Dermis blood vessel endothelial cell (primary cell): ENCODE results near the gene ISCU. TPM values are rescaled to one million over a fixed set of nuclear protein-coding genes. Genes with fewer than 3 reads are reported as not detected.
A peak's percentile ranks its signal among the peaks of the same experiment; 100 is the strongest.
"Not testable (repeated sequence)": the region's sequence is repeated elsewhere in the genome, so short reads cannot be mapped to it uniquely, and the experiment has no call there.

Source experiments
- DNase-seq: peaks from one replicate; pipeline ENCODE4 v3.0.0; 2010
- total RNA-seq: library from RNA; depleted of rRNA; stranded (reverse); fragments of >200 nt; gene quantifications from 2 replicates; pipeline ENCODE4 v1.2.3, GENCODE V29; 2014

The ISCU gene
- total RNA-seq, 1 donor from 2014 or later: 96.5 TPM

- DNase-seq: no peak
Measured at GRCh38 chr12:108605690-108606406, 43.5 kb downstream of the ISCU start.

DNA sequence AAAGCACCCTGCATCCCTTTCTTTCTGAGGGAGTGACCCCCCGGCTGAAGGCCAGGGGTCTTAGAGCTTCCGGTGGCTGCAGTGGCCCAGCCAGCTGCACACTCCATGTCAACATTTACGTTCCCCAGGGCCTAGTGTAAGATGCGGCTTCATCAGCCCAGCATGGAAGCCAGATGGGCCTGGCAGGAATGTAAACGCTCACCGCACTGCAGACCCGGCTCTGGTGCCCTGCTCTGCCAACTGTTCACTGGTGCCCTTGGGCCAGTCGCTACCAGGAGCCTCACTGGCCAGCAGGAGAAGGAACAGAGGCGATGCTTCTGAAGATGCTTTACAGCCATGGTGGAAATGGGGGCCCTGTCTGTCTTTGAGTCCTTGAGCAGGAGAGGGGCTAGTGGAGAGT is 44.1 kb downstream of the ISCU start:
- DNase-seq: no peak

DNA sequence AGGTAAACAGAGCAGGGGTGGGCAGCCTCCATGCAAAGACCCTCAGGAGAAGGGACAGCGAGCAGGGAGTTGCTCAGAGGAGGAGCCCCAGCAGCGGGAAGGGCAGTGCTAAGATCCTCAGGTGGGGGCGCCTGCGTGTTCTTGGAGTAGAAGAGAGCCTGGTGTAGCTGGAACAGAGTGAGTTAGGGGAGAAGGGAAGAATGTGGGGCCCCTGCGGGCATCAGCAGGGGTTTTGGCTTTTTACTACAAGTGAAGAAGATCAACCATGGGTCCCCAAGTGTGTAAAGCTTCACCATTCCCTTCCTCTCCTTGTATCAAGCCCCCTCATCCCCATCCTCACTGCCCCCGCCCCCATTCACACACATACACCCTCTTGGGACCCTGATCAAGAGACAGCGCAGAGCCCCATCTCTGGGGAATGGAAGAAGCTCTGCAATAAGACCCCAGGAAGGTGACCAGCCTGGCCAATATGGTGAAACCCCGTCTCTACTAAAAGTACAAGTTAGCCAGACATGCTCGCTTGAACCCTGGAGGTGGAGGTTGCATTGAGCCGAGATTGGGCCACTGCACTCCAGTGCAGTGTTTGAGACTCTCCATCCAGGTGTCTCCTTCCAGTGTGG is 45.7 kb downstream of the ISCU start:
- no peak for DNase-seq

DNA sequence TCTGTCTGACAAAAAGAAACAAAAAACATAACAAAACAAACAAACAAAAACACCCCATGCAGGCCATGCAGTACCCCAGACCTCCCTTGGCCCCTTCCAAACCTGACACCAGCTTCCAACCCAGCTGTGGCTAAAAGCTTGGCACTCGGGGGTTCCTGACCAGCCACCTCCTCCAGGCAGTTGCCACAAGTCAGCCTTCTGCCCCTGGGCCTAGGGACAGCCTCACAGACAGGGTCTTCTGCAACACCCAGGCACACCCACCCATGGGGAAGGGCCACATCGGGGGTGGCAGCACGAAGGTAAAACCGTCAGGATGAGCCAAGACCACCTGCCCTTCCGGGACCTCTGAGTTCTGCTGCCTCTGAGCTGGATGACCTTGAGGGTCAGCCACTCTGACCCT is 46.2 kb downstream of the ISCU start:
- no peak for DNase-seq

DNA sequence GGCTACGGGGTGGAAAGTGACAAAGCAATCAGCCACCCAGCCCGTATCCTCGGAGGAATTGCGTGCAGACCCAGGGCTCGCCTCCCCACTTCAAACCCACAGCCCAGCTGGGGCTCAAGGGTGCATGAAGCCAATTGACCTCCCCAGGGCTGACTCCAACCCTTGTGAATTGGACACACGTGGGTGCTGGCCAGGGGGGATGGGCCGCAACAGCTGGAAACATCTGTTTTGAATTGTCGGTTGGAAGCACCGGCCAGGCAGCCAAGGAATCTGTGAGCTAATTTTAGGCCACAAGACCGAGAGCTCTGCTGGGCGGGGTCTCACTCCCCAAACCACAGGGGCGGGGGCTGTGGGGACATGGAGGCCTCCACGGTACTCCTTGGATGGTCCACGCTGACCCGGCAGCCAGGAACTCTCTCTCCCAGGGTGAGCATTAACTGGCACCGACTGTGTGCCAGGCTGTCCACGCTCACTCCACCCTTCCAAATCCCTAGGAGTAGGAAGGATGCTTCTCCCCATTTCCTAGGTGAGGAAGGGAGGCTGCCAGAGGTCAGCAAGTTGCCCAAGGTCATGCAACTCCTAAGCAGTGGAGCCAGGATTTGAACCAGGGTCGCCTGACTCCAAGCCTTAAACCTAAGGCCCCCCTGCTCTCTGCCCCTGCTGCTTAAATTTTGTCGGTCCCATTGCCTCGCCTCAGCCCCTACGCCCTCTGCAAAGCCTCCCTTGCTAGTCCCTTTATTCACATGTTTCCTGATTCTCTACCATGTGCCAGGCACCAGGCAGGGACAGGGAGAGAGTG is 47.3 kb downstream of the ISCU start:
- no peak for DNase-seq

DNA sequence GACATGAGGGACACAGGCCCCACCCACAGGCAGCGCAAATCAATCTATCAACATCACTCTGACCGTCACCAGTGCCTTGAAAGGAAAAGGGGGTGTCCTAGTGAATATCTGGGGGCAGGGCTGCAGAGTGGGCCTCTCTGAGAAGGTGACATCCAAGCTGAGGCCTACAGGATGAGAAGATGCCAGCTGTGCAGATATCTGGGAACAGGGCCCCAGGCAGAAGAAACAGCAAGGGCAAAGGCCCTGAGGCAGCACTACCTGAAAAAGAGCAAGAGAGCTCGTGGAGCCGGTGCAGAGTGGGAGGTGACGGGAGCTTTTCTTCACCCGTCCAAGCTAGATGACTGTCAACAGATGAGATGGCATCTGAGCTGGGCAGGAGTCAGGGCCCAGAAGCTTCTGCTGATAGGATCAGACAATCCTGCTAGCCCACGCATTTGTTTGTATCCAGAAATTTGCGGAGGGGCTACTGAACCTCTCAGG is 48.0 kb downstream of the ISCU start:
- DNase-seq: no peak

DNA sequence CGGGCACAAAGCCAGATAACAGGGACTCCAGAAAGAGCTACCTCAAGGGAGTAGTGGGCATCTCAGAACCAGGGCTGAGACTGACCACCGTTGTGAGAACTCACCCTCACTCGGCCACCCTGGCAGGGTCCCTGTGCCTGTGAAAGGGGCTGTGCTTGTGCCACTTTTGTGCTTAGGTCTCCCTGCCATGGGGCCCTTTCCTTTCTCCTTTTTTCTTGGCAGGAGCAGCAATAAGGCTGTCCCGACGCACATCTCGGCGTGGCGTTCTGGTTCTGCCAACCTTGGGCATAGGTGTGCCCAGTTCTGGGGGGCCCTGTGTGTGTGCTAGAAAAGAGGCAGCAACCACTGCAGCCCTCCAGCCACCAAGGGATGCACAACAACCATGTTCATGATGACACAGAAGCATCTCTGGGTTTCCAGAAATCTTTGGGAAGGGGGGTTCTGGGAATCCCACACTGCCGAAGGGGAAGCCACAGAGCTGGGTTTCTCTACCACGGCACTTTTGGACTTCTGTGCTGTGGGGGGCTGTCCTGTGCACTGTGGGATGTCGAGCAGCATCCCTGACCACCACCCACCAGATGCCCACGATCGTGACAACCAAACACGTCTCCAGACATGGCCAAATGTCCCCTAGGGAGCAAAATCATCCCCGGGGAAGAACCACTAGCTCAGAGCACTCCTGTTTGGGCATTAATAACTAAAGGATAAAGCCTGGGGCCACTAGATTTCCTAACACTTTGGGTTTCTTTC is 48.6 kb downstream of the ISCU start:
- no peak for DNase-seq

DNA sequence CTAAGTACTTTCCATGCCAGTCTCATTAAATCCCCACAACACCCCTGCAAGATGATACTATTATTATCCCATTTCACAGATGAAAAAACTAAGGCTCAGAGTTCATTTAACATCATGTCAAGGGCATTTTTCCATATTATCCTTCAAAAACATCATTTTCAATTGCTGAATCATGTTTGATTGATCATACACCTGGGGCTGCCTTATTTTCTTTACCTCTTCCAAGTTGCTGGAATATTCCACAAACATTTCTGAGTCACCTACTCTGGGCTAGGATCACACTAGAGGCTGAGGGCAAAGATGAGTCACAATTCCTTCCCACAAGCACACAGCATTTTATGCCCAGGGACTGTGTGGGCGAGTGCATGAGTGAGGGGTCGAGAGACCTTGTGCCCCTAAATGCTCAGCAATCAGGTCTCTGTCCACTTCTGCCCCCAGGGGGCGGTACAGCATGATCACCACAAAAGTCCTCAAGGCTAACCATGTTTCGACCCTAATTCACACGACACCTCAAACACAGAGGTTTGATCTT is 49.6 kb downstream of the ISCU start:
- DNase-seq: peak; percentile 78

GRCh38 chr12:108612788-108613282 is 50.4 kb downstream of the ISCU start:
- no peak for DNase-seq

DNA sequence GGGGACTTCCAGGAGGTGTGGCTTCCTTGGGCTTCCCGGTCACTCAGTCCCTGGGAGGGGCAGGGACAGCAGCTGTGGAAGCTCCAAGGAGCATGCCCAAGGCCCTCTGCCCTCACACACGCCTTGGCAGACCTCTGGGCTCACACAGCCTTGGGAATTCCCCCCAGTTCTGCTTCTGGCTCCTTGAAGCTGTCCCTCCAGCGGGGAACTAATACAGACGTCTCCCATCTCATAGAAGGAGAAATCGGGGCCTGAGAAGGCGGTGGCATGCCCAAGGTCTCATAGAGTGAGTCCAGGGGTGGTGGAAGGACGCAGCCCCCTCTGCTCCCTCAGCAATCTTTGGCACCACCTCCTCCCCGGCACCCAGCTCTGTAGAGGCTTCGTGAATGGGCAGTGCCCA is 51.2 kb downstream of the ISCU start:
- DNase-seq: no peak

DNA sequence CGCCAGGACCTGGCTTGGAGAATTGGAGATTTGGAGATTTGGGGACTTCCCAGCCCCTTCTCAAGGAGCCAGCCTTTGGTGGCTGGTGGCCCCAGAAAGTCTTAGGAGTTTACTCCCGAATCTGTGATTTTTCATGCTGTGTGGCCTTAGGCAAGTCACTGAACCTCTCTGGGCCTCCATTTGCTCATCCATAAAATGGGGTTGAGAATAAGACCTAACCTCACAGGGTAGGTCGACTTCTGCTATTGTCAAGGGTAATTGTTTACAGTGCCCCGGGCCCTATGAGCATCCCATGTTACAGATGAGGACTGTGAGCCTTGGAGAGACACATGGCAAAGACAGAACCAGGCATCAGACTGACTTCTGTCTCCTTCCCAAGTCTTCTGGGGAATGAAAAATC is 51.6 kb downstream of the ISCU start:
- no peak for DNase-seq

- DNase-seq: no peak
Measured at GRCh38 chr12:108614639-108615038, 52.2 kb downstream of the ISCU start.

GRCh38 chr12:108615918-108616317 is 53.5 kb downstream of the ISCU start:
- no peak for DNase-seq

- DNase-seq: no peak
Measured at GRCh38 chr12:108616359-108616758, 54.0 kb downstream of the ISCU start.

GRCh38 chr12:108616941-108617858 is 54.8 kb downstream of the ISCU start:
- DNase-seq: no peak

GRCh38 chr12:108618079-108618952 is 55.9 kb downstream of the ISCU start:
- peak; percentile 90 for DNase-seq

GRCh38 chr12:108618953-108619274 is 56.5 kb downstream of the ISCU start:
- not testable (repeated sequence) for DNase-seq
